Measurements from ENCODE around the gene PLXNB2.

- TF ChIP-seq, protein P1, sequence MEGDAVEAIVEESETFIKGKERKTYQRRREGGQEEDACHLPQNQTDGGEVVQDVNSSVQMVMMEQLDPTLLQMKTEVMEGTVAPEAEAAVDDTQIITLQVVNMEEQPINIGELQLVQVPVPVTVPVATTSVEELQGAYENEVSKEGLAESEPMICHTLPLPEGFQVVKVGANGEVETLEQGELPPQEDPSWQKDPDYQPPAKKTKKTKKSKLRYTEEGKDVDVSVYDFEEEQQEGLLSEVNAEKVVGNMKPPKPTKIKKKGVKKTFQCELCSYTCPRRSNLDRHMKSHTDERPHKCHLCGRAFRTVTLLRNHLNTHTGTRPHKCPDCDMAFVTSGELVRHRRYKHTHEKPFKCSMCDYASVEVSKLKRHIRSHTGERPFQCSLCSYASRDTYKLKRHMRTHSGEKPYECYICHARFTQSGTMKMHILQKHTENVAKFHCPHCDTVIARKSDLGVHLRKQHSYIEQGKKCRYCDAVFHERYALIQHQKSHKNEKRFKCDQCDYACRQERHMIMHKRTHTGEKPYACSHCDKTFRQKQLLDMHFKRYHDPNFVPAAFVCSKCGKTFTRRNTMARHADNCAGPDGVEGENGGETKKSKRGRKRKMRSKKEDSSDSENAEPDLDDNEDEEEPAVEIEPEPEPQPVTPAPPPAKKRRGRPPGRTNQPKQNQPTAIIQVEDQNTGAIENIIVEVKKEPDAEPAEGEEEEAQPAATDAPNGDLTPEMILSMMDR (IDR thresholded peaks at IDR 0.05): no peak
- TF ChIP-seq POLR2A (IDR thresholded peaks at IDR 0.05): no peak
Observed at GRCh38 chr22:50226875-50227165, 80.6 kb downstream of the PLXNB2 start.
